Stimulated activated naive CD8-positive, alpha-beta T cell treated with anti-CD3 and anti-CD28 coated beads, Interleukin-15, Interleukin-2, amounts not matched to agents 100 ng/mL and 50 ng/mL, for 24 hours (primary cell): ENCODE measurements around the gene P4HA2.
A peak's percentile ranks its signal among the peaks of the same experiment; 100 is the strongest.

Experiments used
- H3K27ac Mint-ChIP-seq: one replicate; pipeline ENCODE4 v1.8.0; 2021; ENCODE audit warnings: mild to moderate bottlenecking, mixed read lengths
- H3K27me3 Mint-ChIP-seq: one replicate; pipeline ENCODE4 v1.8.0; 2021; ENCODE audit warnings: mixed read lengths
- H3K36me3 Mint-ChIP-seq: one replicate; pipeline ENCODE4 v1.8.0; 2021; ENCODE audit warnings: low read depth, mixed read lengths
- H3K4me1 Mint-ChIP-seq: one replicate; pipeline ENCODE4 v1.8.0; 2021; ENCODE audit warnings: low read depth, mixed read lengths
- H3K4me3 Mint-ChIP-seq: one replicate; pipeline ENCODE4 v1.8.0; 2021; ENCODE audit warnings: mild to moderate bottlenecking, mixed read lengths
- H3K9me3 Mint-ChIP-seq: one replicate; pipeline ENCODE4 v1.8.0; 2021; ENCODE audit warnings: mixed read lengths

The P4HA2 gene

GRCh38 chr5:132243366-132243977 is 15.8 kb upstream of the P4HA2 start:
- H3K9me3 Mint-ChIP-seq = peaks cover 43% of the 10 kb centered on the region
- H3K27ac Mint-ChIP-seq = no peak overlapping the region
- peaks cover 17% of the 10 kb centered on the region for H3K27me3 Mint-ChIP-seq
- H3K4me1 Mint-ChIP-seq = no peaks in the 10 kb centered on the region
- H3K36me3 Mint-ChIP-seq = peaks cover 3% of the 10 kb centered on the region
- no peak overlapping the region for H3K4me3 Mint-ChIP-seq

- H3K4me3 Mint-ChIP-seq = no peak overlapping the region
These were observed 12.1 kb upstream of the P4HA2 start for GRCh38 chr5:132239776-132240175.

GRCh38 chr5:132238901-132239500 is 11.3 kb upstream of the P4HA2 start:
- Mint-ChIP-seq H3K36me3 (no peaks in the 10 kb centered on the region), H3K4me1 (no peaks in the 10 kb centered on the region), H3K9me3 (peaks cover 13% of the 10 kb centered on the region), H3K27me3 (peaks cover 4% of the 10 kb centered on the region), H3K4me3 (no peak overlapping the region), H3K27ac (no peak overlapping the region)

More at GRCh38 chr5:132239776-132240175, 12.1 kb upstream of the P4HA2 start:
- peaks cover 4% of the 10 kb centered on the region for H3K27me3 Mint-ChIP-seq
- H3K27ac Mint-ChIP-seq = no peak overlapping the region
- peaks cover 20% of the 10 kb centered on the region for H3K9me3 Mint-ChIP-seq
- no peaks in the 10 kb centered on the region for H3K4me1 Mint-ChIP-seq
- H3K36me3 Mint-ChIP-seq = no peaks in the 10 kb centered on the region

- Mint-ChIP-seq H3K4me3 (no peak overlapping the region), H3K4me1 (no peaks in the 10 kb centered on the region), H3K36me3 (no peaks in the 10 kb centered on the region), H3K27ac (no peak overlapping the region), H3K9me3 (peaks cover 9% of the 10 kb centered on the region), H3K27me3 (peaks cover 4% of the 10 kb centered on the region)
These were observed 10.6 kb upstream of the P4HA2 start for GRCh38 chr5:132238169-132238744.

DNA sequence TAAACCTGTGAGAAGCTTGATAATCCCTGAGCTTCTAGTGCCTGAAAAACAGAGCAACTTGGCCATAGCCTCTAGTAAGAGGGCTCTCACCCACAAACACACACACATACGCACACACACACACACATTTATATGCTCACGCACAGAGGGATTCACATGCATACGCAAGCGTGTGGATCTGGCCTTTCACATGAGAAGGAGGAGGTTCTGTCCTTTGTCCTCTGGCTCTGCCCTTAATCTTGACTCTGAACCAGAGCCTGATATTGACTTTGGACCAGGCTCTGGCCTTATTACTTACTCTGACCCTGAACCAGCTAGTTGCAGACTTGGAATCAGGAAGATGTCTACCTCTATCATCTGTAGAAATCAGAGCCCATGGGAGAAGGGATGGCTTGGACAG is 10.0 kb upstream of the P4HA2 start:
- H3K27ac Mint-ChIP-seq = no peak overlapping the region
- no peaks in the 10 kb centered on the region for H3K4me1 Mint-ChIP-seq
- no peaks in the 10 kb centered on the region for H3K36me3 Mint-ChIP-seq
- H3K9me3 Mint-ChIP-seq = peaks cover 3% of the 10 kb centered on the region
- peaks cover 5% of the 10 kb centered on the region for H3K27me3 Mint-ChIP-seq
- H3K4me3 Mint-ChIP-seq = no peak overlapping the region

GRCh38 chr5:132237141-132237540 is 9.5 kb upstream of the P4HA2 start:
- Mint-ChIP-seq H3K4me3 (no peak overlapping the region), H3K27me3 (peaks cover 7% of the 10 kb centered on the region), H3K27ac (peak overlapping the region; percentile 1), H3K9me3 (peaks cover 3% of the 10 kb centered on the region), H3K4me1 (no peaks in the 10 kb centered on the region), H3K36me3 (no peaks in the 10 kb centered on the region)

DNA sequence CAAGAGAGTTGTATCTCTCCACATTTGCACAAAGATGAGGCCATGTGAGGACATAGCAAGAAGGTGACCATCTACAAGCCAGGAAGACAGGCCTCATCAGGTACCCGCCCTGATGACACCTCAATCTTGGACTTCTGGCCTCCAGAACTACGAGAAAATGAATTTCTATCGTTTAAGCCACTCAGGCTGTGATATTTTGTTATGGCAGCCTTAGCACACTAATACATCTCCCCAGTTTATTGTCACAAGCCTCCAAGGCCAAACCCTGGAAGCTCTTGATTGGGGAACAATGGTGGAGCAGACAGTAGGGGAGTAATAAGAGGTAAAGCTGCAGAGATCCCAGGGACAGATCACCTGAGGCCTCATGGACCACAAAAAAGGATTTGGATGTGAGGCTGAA is 7.7 kb upstream of the P4HA2 start:
- Mint-ChIP-seq H3K4me1 (no peaks in the 10 kb centered on the region), H3K9me3 (no peaks in the 10 kb centered on the region), H3K36me3 (no peaks in the 10 kb centered on the region), H3K4me3 (no peak overlapping the region), H3K27me3 (peaks cover 17% of the 10 kb centered on the region), H3K27ac (no peak overlapping the region)

DNA sequence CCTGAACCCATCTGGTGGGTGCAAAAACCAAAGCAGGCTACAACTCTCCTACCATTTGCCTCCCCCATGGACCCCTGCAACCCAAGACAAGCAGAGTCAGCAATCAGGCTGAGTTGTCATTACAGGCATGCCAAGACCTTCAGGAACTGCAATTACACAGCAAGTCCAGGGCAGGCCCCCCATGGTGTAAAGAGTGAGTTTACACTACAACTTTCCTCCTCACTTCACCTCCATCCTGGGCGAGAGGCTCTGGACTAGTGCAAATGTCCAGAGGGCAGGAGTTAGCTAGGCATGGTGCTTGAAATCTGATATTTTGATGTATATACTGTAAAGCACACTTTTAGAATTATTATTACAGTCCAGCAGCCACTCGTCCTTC is 7.0 kb upstream of the P4HA2 start:
- Mint-ChIP-seq H3K27me3 (peaks cover 23% of the 10 kb centered on the region), H3K27ac (no peak overlapping the region), H3K36me3 (no peaks in the 10 kb centered on the region), H3K4me3 (no peak overlapping the region), H3K9me3 (no peaks in the 10 kb centered on the region), H3K4me1 (peaks cover 4% of the 10 kb centered on the region)

DNA sequence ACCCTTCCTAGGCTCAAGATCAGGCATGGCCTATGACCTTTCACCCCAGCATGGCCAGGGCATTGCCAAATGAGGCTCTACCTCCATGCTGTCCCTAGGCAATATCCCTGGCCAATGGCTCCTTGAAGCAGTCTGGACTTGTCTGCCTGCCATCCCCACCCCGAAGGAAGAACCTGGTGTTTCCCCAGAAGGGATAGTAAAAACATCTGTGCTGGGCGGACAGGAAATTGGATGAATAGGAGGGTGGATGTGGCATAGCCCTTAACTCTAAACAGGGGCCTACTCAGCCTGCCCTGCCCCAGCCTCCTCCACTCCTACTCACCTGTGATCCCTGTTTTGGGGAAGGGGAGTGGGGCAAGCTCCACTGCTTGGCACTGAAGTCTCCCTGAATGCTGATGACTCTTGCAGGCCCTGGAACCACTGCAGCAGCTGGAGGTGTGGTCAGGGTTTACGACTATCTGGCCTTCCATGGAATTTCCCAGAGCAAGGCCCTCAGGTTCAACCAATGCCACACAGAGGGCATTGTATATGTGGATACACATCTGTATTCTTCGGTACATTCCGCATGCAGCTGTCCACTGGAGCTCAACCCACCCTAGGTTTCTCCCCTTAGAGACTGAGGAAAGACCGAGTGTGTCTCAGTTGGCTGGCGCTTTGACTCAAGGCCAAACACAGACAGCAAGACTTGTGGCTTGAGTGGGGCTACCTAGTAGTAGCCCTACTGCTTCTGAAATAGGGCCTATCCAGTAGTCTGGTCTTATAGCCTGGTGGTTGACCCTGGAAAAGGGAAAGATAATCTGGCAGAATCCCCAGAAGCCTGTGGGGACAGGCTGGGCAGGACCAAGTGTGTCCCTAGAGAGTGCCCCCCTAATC is 6.4 kb upstream of the P4HA2 start:
- H3K9me3 Mint-ChIP-seq = no peaks in the 10 kb centered on the region
- peaks cover 29% of the 10 kb centered on the region for H3K27me3 Mint-ChIP-seq
- no peak overlapping the region for H3K27ac Mint-ChIP-seq
- H3K36me3 Mint-ChIP-seq = no peaks in the 10 kb centered on the region
- peaks cover 10% of the 10 kb centered on the region for H3K4me1 Mint-ChIP-seq
- H3K4me3 Mint-ChIP-seq = no peak overlapping the region

DNA sequence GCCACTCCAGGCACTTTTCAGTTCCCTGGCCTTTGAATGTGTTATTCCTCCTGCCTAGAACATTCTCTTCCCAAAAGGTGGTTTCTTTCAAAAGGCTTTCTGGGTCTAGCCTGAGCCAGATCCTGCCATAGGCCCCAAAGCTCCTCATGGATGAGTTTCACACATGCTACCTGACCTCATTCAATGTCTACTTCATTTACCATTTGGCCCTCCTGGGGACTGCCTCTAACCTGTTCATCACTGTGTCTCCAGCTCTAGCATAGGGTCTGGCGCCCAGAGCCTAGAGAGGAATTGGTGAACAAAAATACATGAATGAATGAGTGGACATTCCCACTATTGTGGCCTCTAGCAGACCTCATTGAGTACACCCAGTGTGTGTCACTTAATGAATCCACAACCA is 5.4 kb upstream of the P4HA2 start:
- Mint-ChIP-seq H3K4me1 (peaks cover 12% of the 10 kb centered on the region), H3K36me3 (no peaks in the 10 kb centered on the region), H3K9me3 (no peaks in the 10 kb centered on the region), H3K27ac (no peak overlapping the region), H3K4me3 (no peak overlapping the region), H3K27me3 (peaks cover 33% of the 10 kb centered on the region)

DNA sequence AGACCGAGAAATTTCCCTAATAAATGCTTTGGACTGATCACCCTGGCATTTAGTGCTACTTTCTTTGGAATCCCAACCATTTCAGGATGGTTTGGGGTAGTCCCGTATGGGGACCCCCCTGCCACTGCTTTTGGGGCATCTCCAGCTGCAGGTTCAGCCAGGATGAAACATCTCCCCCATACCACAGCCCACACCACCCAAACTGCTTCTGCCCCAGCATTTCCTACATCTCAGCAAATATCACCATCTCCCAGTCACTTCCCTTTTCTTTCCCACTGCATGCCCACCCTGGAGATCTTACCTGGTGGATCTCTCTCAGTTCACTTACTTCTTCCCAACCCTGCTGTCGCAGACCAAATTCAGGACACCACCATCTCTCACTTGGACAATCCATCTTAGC is 4.8 kb upstream of the P4HA2 start:
- no peak overlapping the region for H3K27ac Mint-ChIP-seq
- H3K9me3 Mint-ChIP-seq = no peaks in the 10 kb centered on the region

GRCh38 chr5:132230871-132231270 is 3.2 kb upstream of the P4HA2 start:
- no peaks in the 10 kb centered on the region for H3K36me3 Mint-ChIP-seq
- no peaks in the 10 kb centered on the region for H3K9me3 Mint-ChIP-seq
- H3K4me3 Mint-ChIP-seq = no peak overlapping the region
- peaks cover 17% of the 10 kb centered on the region for H3K4me1 Mint-ChIP-seq
- peaks cover 42% of the 10 kb centered on the region for H3K27me3 Mint-ChIP-seq
- no peak overlapping the region for H3K27ac Mint-ChIP-seq

More for the DNA sequence above, 4.8 kb upstream of the P4HA2 start:
- no peak overlapping the region for H3K4me3 Mint-ChIP-seq
- peaks cover 12% of the 10 kb centered on the region for H3K4me1 Mint-ChIP-seq
- no peaks in the 10 kb centered on the region for H3K36me3 Mint-ChIP-seq
- peaks cover 33% of the 10 kb centered on the region for H3K27me3 Mint-ChIP-seq

- H3K9me3 Mint-ChIP-seq = no peaks in the 10 kb centered on the region
- no peaks in the 10 kb centered on the region for H3K36me3 Mint-ChIP-seq
- peaks cover 27% of the 10 kb centered on the region for H3K4me1 Mint-ChIP-seq
- H3K4me3 Mint-ChIP-seq = peak overlapping the region; percentile 56
- H3K27ac Mint-ChIP-seq = peak overlapping the region; percentile 21
- peaks cover 50% of the 10 kb centered on the region for H3K27me3 Mint-ChIP-seq
These were observed 1.6 kb upstream of the P4HA2 start for GRCh38 chr5:132229236-132229635.

GRCh38 chr5:132228241-132229035 is 785 bp upstream of the P4HA2 start:
- H3K36me3 Mint-ChIP-seq = no peaks in the 10 kb centered on the region
- H3K27ac Mint-ChIP-seq = no peak overlapping the region
- H3K27me3 Mint-ChIP-seq = peaks cover 50% of the 10 kb centered on the region
- no peaks in the 10 kb centered on the region for H3K9me3 Mint-ChIP-seq
- H3K4me1 Mint-ChIP-seq = peaks cover 27% of the 10 kb centered on the region
- H3K4me3 Mint-ChIP-seq = peak overlapping the region; percentile 56

DNA sequence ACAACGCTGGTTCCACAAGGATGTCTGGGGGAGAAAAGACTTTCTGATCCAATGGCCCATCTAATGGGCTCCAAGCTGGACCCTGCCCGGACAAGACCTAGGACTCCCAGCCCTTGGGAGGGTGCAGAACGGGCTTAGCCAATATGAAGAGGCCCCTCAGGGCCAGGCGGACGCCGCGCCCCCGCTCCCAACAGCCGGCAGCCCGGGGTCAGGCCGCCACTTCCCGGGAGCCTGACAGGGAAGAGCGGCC is 493 bp downstream of the P4HA2 start:
- no peak overlapping the region for H3K27ac Mint-ChIP-seq
- H3K27me3 Mint-ChIP-seq = peaks cover 43% of the 10 kb centered on the region
- H3K4me1 Mint-ChIP-seq = peaks cover 27% of the 10 kb centered on the region
- no peaks in the 10 kb centered on the region for H3K36me3 Mint-ChIP-seq
- no peaks in the 10 kb centered on the region for H3K9me3 Mint-ChIP-seq
- peak overlapping the region; percentile 72 for H3K4me3 Mint-ChIP-seq
